Sigmoid colon (tissue), 7 donors: ENCODE measurements around the gene ZCCHC14. TPM values are rescaled to one million over a fixed set of nuclear protein-coding genes. Genes with fewer than 3 reads are reported as not detected.
"Not testable (repeated sequence)": the region's sequence is repeated elsewhere in the genome, so short reads cannot be mapped to it uniquely, and the experiment has no call there.

Experiments used
- DNase-seq: peaks from one replicate; pipeline ENCODE4 v3.0.0-alpha.2; 2019
- H3K27ac ChIP-seq, 4 donors: fragments of 200-600 bp; sonication (generic); one replicate each; pipeline ENCODE4 v1.5.1; 2016 to 2019; ENCODE audit warnings: mild to moderate bottlenecking in 1 of 4
- H3K27me3 ChIP-seq, 3 donors: fragments of 200-600 bp; sonication (generic); one replicate each; pipeline ENCODE4 v1.5.1; 2019; ENCODE audit warnings: mild to moderate bottlenecking in 1 of 3
- H3K36me3 ChIP-seq, 4 donors: fragments of 200-600 bp; sonication (generic); one replicate each; pipeline ENCODE4 v1.5.1; 2016 to 2019
- H3K4me1 ChIP-seq, 4 donors: fragments of 200-600 bp; sonication (generic); one replicate each; pipeline ENCODE4 v1.5.1; 2017 to 2019
- H3K4me3 ChIP-seq, 4 donors: fragments of 200-600 bp; sonication (generic); one replicate each; pipeline ENCODE4 v1.5.1; 2017 to 2019; ENCODE audit warnings: mild to moderate bottlenecking in 2 of 4, moderate library complexity in 1 of 4
- H3K9me3 ChIP-seq, 4 donors: fragments of 200-600 bp in 3 of 4; sonication (generic) in 3 of 4; one replicate each; pipeline versions ENCODE4 v1.5.1 to v1.6.1; 2013 to 2019
- EP300 ChIP-seq, 4 donors: sonication (generic); formaldehyde crosslinking; IDR thresholded peaks; one replicate each; pipeline ENCODE4 v1.6.1; 2017; ENCODE audit warnings: antibody characterized with exemption in 4 of 4
- POLR2A ChIP-seq, 2 donors: fragments of 450-650 bp; IDR thresholded peaks; one replicate each; pipeline ENCODE4 v1.6.1; 2016; ENCODE audit warnings: antibody characterized with exemption in 2 of 2, mild to moderate bottlenecking in 2 of 2, moderate library complexity in 2 of 2
- POLR2AphosphoS5 ChIP-seq, 4 donors: sonication (generic); formaldehyde crosslinking; IDR thresholded peaks; one replicate each; pipeline ENCODE4 v1.6.1; 2017; ENCODE audit warnings: antibody characterized with exemption in 4 of 4
- WGBS, 2 donors: extraction: QIAGEN DNeasy Blood & Tissue Kit; methylation state at CpG; one replicate each; pipeline ENCODE4 v1.1.7; 2013; 5-methylcytosine and 5-hydroxymethylcytosine counted together
- intact Hi-C: fragments of 100-400 bp; cut with DNase I; formaldehyde crosslinking; loops from one replicate; pipeline ENCODE4 v1.15.1; 2023
- polyA plus RNA-seq, 3 donors: library from polyadenylated mRNA; stranded (reverse); fragments of 200-250 nt; gene quantifications; one replicate each; pipeline ENCODE4 v1.2.3, GENCODE V29; 2013
- total RNA-seq, 4 donors: library from RNA; depleted of rRNA; stranded (reverse); fragments of >200 nt; gene quantifications; one replicate each; pipeline ENCODE4 v1.1.0, GENCODE V29; 2016
- TF ChIP-seq, protein P1 (sequence below), 4 experiments: fragments of 450-650 bp in 3 of 4; fragments of 200-600 bp in 1 of 4; IDR thresholded peaks; one replicate each; pipeline ENCODE4 v1.5.1; 2016 to 2019; ENCODE audit warnings: antibody characterized with exemption in 4 of 4, mild to moderate bottlenecking in 3 of 4, moderate library complexity in 2 of 4
- donor health status: healthy with polysubstance abuse.
- donor health status: Bipolar disorder and iron deficiency.
- donor health status: healthy.

Gene ZCCHC14
- total and polyA plus RNA-seq, 7 donors: 6.0 to 23.8 (median 11.8) TPM

DNA sequence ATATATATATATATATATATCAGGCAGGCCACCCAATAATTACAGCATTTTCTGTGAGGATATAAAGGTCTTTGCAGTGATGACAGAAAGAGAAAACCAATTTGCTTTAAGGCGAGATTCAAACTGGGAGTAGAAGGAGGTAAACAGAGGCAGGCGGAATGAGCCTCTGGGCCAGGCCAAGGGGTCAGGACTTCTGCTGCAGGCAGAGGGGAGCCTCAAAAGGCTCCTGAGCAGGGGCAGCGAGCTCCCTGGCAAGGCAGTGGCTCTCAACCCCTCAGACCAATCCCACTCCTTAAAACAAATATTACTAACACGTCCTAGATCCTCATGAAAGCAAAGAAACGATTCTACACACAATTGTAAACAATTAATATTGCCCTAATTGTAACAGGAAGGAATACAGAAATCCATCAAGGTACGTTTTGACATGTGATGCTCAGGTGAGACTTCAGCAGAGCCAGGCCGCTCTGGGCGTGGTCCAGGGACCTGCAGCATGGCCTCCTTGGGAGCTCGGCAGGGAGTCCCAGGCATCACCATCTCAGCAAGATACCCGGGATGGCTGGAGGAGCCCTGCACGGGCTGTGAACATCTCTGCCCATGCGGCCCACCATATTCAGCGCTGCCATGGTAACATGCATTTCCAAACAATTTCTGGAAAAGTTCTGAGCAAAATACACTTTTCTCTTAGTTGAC lies 127.7 kb downstream of the ZCCHC14 start:
- peaks cover 0 to 31% (median 6%) of the 10 kb centered on the region in 4 donors for H3K36me3 ChIP-seq
- no peak for DNase-seq
- intact Hi-C loops: no loop called here
- H3K4me1 ChIP-seq: peaks cover 0 to 59% (median 56%) of the 10 kb centered on the region in 4 donors
- no peaks in the 10 kb centered on the region for H3K9me3 ChIP-seq
- WGBS, 2 donors: 87 to 90% methylated on average over 13 of the region's 13 CpGs
- TF ChIP-seq POLR2AphosphoS5 (IDR thresholded peaks at IDR 0.05): no peak
- TF ChIP-seq, protein P1, sequence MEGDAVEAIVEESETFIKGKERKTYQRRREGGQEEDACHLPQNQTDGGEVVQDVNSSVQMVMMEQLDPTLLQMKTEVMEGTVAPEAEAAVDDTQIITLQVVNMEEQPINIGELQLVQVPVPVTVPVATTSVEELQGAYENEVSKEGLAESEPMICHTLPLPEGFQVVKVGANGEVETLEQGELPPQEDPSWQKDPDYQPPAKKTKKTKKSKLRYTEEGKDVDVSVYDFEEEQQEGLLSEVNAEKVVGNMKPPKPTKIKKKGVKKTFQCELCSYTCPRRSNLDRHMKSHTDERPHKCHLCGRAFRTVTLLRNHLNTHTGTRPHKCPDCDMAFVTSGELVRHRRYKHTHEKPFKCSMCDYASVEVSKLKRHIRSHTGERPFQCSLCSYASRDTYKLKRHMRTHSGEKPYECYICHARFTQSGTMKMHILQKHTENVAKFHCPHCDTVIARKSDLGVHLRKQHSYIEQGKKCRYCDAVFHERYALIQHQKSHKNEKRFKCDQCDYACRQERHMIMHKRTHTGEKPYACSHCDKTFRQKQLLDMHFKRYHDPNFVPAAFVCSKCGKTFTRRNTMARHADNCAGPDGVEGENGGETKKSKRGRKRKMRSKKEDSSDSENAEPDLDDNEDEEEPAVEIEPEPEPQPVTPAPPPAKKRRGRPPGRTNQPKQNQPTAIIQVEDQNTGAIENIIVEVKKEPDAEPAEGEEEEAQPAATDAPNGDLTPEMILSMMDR (IDR thresholded peaks at IDR 0.05): no peak
- no peak for TF ChIP-seq EP300 (IDR thresholded peaks at IDR 0.05)
- TF ChIP-seq POLR2A (IDR thresholded peaks at IDR 0.05): no peak
- no peak overlapping the region for H3K4me3 ChIP-seq
- peak overlapping the region; percentile 76 to 89 (median 86) for H3K27ac ChIP-seq
- no peaks in the 10 kb centered on the region for H3K27me3 ChIP-seq

DNA sequence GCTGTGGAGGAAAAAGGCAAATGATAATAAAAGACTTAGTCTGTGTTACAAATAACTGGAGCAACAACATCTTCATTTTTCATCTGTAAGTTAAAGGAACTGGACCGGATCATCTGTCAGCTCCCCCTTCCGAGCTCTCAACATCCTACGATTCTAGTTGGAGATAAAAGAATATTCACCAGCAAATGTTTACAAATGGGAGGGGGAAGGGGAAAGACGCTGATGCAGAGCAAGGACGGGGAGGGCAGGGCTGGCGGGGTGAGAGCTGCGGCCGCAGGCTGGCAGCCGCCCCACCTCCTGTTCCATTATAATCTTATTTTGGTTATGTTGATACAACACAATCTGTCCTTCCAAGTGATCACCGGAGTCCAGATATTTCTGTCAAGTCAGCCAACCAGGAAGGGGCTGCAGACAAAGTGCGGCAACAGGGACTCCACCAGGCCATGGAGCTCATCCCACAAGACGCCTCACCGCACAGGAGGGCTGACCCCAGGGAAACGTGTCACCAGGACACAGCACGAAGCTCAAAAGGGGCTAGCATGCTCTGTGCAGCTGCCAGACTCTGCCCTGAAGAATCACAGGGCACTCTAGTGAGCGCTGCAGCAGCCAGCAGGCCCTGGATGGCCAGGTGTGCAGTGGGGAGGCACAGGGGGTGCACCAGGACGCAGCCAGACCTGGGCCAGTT lies 128.9 kb downstream of the ZCCHC14 start:
- TF ChIP-seq, protein P1 (IDR thresholded peaks at IDR 0.05): no peak
- TF ChIP-seq POLR2A (IDR thresholded peaks at IDR 0.05) (no peak), POLR2AphosphoS5 (IDR thresholded peaks at IDR 0.05) (peak; percentile 63 to 75 (median 69)), EP300 (IDR thresholded peaks at IDR 0.05) (peak in 3 of 4 donors; percentile 28 to 60 (median 54))
- H3K4me1 ChIP-seq: peaks cover 0 to 48% (median 45%) of the 10 kb centered on the region in 4 donors
- no peaks in the 10 kb centered on the region for H3K27me3 ChIP-seq
- intact Hi-C loops: loop anchor here (5.0 kb wide), 1 partner anchor 47 kb away; the partner anchor contains the start of gene C16orf95
- 40 to 65% methylated on average over 17 of the region's 17 CpGs for WGBS, 2 donors
- H3K9me3 ChIP-seq: no peaks in the 10 kb centered on the region
- peak overlapping the region in 3 of 4 donors; percentile 11 to 26 (median 12) for H3K4me3 ChIP-seq
- peak overlapping the region; percentile 76 to 89 (median 86) for H3K27ac ChIP-seq
- peak; percentile 91 for DNase-seq
- peaks cover 9 to 43% (median 17%) of the 10 kb centered on the region in 4 donors for H3K36me3 ChIP-seq

DNA sequence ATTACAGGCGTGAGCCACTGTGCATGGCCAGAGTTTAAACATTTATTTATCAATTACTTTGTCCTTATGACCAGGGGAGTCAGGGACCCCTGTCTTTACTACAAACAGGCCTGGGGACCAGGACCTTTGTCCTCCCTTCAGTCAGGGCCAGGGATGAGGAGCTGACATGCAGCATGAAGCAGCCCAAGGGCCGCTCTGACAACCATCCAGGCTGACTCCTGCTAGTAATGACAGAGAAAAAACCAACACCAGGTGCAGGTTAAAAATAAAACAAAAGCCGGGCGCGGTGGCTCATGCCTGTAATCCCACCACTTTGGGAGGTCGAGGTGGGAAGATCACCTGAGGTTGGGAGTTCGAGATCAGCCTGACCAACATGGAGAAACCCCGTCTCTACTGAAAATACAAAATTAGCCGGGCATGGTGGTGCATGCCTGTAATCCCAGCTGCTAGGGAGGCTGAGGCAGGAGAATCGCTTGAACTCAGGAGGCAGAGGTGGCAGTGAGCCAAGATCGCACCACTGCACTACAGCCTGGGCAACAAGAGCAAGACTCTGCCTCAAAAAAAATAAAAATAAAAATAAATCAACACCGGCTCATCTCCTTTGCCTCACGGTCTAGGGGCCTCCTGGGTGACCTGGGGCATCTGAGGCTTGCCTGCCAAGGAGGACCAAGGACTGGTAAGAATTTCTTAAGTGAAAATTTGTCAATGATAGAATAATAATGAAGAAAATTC lies 129.8 kb downstream of the ZCCHC14 start:
- Histone ChIP-seq H3K36me3 (peaks cover 18 to 52% (median 26%) of the 10 kb centered on the region in 4 donors), H3K4me1 (peaks cover 0 to 39% (median 35%) of the 10 kb centered on the region in 4 donors), H3K27ac (peak overlapping the region; percentile 76 to 89 (median 86)), H3K4me3 (peak overlapping the region in 1 of 4 donors; percentile 26)
- intact Hi-C loops: loop anchor here (5.0 kb wide), 1 partner anchor 46 kb away; the partner anchor contains the start of gene C16orf95
- not testable (repeated sequence) for H3K9me3 ChIP-seq, DNase-seq, H3K27me3 ChIP-seq
- 94 to 97% methylated on average over 13 of the region's 13 CpGs for WGBS, 2 donors

DNA sequence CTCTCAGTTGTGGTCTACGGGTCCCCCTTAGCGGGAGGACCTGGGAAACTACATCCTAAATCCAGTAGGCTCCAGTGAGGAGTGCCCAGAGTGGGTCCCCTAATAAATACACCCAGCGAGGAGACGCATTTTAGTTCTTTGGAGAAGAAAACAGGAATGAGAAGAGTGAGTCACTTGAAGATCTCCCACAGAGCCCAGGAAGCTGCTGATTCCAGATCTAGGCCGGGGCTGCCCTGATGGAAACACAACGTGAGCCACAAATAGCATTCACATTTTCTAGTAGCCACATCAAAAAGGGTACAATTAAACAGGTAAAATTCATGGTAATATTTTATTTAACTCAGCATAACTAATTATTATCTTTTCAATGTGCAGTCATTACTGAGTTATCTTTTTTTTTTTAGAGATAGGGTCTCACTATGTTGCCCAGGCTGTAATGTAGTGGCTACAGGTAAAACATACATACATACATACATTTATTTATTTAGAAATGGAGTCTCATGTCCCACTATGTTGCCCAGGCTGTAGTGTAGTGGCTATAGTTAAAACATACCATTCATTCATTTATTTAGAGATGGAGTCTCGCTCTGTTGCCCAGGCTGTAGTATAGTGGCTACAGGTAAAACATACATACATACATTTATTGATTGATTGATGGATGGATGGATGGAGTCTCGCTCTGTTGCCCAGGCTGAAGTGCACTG lies 130.8 kb downstream of the ZCCHC14 start:
- no peaks in the 10 kb centered on the region for H3K9me3 ChIP-seq
- peaks cover 24 to 62% (median 30%) of the 10 kb centered on the region in 4 donors for H3K36me3 ChIP-seq
- DNase-seq: no peak
- intact Hi-C loops: loop anchor here (5.0 kb wide), 1 partner anchor 45 kb away; the partner anchor contains the start of gene C16orf95
- H3K4me3 ChIP-seq: no peak overlapping the region
- H3K27me3 ChIP-seq: no peaks in the 10 kb centered on the region
- WGBS, 2 donors: 96 to 97% methylated on average over 8 of the region's 8 CpGs
- TF ChIP-seq EP300 (IDR thresholded peaks at IDR 0.05): no peak
- TF ChIP-seq POLR2A (IDR thresholded peaks at IDR 0.05): no peak
- no peak for TF ChIP-seq POLR2AphosphoS5 (IDR thresholded peaks at IDR 0.05)
- TF ChIP-seq, protein P1 (IDR thresholded peaks at IDR 0.05): no peak
- peak overlapping the region in 3 of 4 donors; percentile 84 to 89 (median 87) for H3K27ac ChIP-seq
- peaks cover 0 to 33% (median 28%) of the 10 kb centered on the region in 4 donors for H3K4me1 ChIP-seq
